ENCODE data around the gene VAMP1. TPM values are rescaled to one million over a fixed set of nuclear protein-coding genes. Genes with fewer than 3 reads are reported as not detected.

Gene VAMP1
- total RNA-seq, 2 donors from 2014 or later = 47.6 to 151 TPM

- Mint-ChIP-seq H3K27ac (peak overlapping the region; percentile 95 to 97), H3K36me3 (peaks cover 83% of the 10 kb centered on the region in 2 donors), H3K9me3 (no peaks in the 10 kb centered on the region)
- DNase-seq (ENCODE audit: low spot score in 2 of 2) = no peak
- ATAC-seq = peak; percentile 58 to 63
Measured at GRCh38 chr12:6462234-6462995, 8.1 kb downstream of the VAMP1 start.

- Mint-ChIP-seq H3K36me3 (peaks cover 81 to 83% of the 10 kb centered on the region in 2 donors), H3K9me3 (no peaks in the 10 kb centered on the region), H3K27ac (peak overlapping the region; percentile 95 to 97)
- ATAC-seq (peak; percentile 85 to 87), DNase-seq (ENCODE audit: low spot score in 2 of 2) (peak; percentile 71 to 88)
Measured at GRCh38 chr12:6461401-6462233, 8.9 kb downstream of the VAMP1 start.

GRCh38 chr12:6460751-6461371 lies 9.6 kb downstream of the VAMP1 start:
- Mint-ChIP-seq H3K36me3 (peaks cover 74 to 76% of the 10 kb centered on the region in 2 donors), H3K9me3 (no peaks in the 10 kb centered on the region), H3K27ac (peak overlapping the region; percentile 95 to 97)
- DNase-seq (ENCODE audit: low spot score in 2 of 2) (no peak), ATAC-seq (peak; percentile 21 to 44)

- H3K36me3 Mint-ChIP-seq = peaks cover 72 to 81% of the 10 kb centered on the region in 2 donors
- H3K27ac Mint-ChIP-seq = peak overlapping the region; percentile 50 to 57
- H3K9me3 Mint-ChIP-seq = no peaks in the 10 kb centered on the region
- ATAC-seq (no peak), DNase-seq (ENCODE audit: low spot score in 2 of 2) (no peak)
Measured at GRCh38 chr12:6459004-6459337, 11.5 kb downstream of the VAMP1 start.

GRCh38 chr12:6458281-6459003 lies 12.0 kb downstream of the VAMP1 start:
- DNase-seq (ENCODE audit: low spot score in 2 of 2) (no peak), ATAC-seq (no peak)
- H3K9me3 Mint-ChIP-seq = no peaks in the 10 kb centered on the region
- peak overlapping the region; percentile 50 to 57 for H3K27ac Mint-ChIP-seq
- H3K36me3 Mint-ChIP-seq = peaks cover 70 to 81% of the 10 kb centered on the region in 2 donors

- DNase-seq (ENCODE audit: low spot score in 2 of 2) (no peak), ATAC-seq (no peak)
- peak overlapping the region; percentile 65 to 71 for H3K27ac Mint-ChIP-seq
- H3K9me3 Mint-ChIP-seq = no peaks in the 10 kb centered on the region
- H3K36me3 Mint-ChIP-seq = peaks cover 70 to 81% of the 10 kb centered on the region in 2 donors
Measured at GRCh38 chr12:6457220-6457945, 13.1 kb downstream of the VAMP1 start.

- no peaks in the 10 kb centered on the region for H3K9me3 Mint-ChIP-seq
Measured at GRCh38 chr12:6452944-6453630, 17.4 kb downstream of the VAMP1 start.

GRCh38 chr12:6452245-6452943 lies 18.1 kb downstream of the VAMP1 start:
- Mint-ChIP-seq H3K27ac (peak overlapping the region; percentile 97 to 100), H3K9me3 (no peaks in the 10 kb centered on the region), H3K36me3 (peaks cover 69 to 76% of the 10 kb centered on the region in 2 donors)
- DNase-seq (ENCODE audit: low spot score in 2 of 2) (no peak), ATAC-seq (peak in 1 of 2 donors; percentile 12)

More at GRCh38 chr12:6452944-6453630, 17.4 kb downstream of the VAMP1 start:
- no peak for DNase-seq (ENCODE audit: low spot score in 2 of 2)
- peak in 1 of 2 donors; percentile 23 for ATAC-seq
- peak overlapping the region; percentile 97 to 100 for H3K27ac Mint-ChIP-seq
- H3K36me3 Mint-ChIP-seq = peaks cover 64 to 73% of the 10 kb centered on the region in 2 donors

- H3K27ac Mint-ChIP-seq = peak within 1 kb of the TSS; percentile 97 to 100
- no peaks in the 10 kb centered on the region for H3K9me3 Mint-ChIP-seq
- peaks cover 72 to 76% of the 10 kb centered on the region in 2 donors for H3K36me3 Mint-ChIP-seq
- DNase-seq (ENCODE audit: low spot score in 2 of 2) (peak; percentile 73 to 81), ATAC-seq (peak; percentile 74 to 86)
Measured at GRCh38 chr12:6451348-6452244, 18.9 kb downstream of the VAMP1 start, which contains the start of gene TAPBPL. TAPBPL (plus strand) TSS chr12:6452042; CDS start chr12:6452249, 207 bp downstream.

- no peak for DNase-seq (ENCODE audit: low spot score in 2 of 2)
- H3K36me3 Mint-ChIP-seq = peaks cover 79 to 83% of the 10 kb centered on the region in 2 donors
- ATAC-seq = peak; percentile 1 to 2
- H3K27ac Mint-ChIP-seq = peak overlapping the region; percentile 97 to 100
- H3K9me3 Mint-ChIP-seq = no peaks in the 10 kb centered on the region
Measured at GRCh38 chr12:6450869-6451347, 19.6 kb downstream of the VAMP1 start.

GRCh38 chr12:6450091-6450868 lies 20.2 kb downstream of the VAMP1 start:
- no peak for DNase-seq (ENCODE audit: low spot score in 2 of 2)
- H3K9me3 Mint-ChIP-seq = no peaks in the 10 kb centered on the region

GRCh38 chr12:6444704-6445688 lies 25.5 kb downstream of the VAMP1 start, which contains the start of gene CD27:
CD27 (plus strand) TSS chr12:6444955; CDS start chr12:6445096, 141 bp downstream.
- DNase-seq (ENCODE audit: low spot score in 2 of 2) (no peak), ATAC-seq (peak in 1 of 2 donors; percentile 29)
- Mint-ChIP-seq H3K9me3 (no peaks in the 10 kb centered on the region), H3K36me3 (peaks cover 43 to 57% of the 10 kb centered on the region in 2 donors), H3K27ac (peak within 1 kb of the TSS; percentile 98 to 99)

More at GRCh38 chr12:6450091-6450868, 20.2 kb downstream of the VAMP1 start:
- ATAC-seq = no peak
- Mint-ChIP-seq H3K27ac (peak overlapping the region; percentile 97 to 100), H3K36me3 (peaks cover 85 to 88% of the 10 kb centered on the region in 2 donors)

Measured in activated naive CD4-positive, alpha-beta T cell treated with anti-CD3 and anti-CD28 coated beads, Interleukin-2, amount 50 U/mL, for 72 hours (primary cell).